Osteoblast (primary cell): ENCODE results near the gene SULT1A1. TPM values are rescaled to one million over a fixed set of nuclear protein-coding genes. Genes with fewer than 3 reads are reported as not detected.
"Not testable (repeated sequence)": the region's sequence is repeated elsewhere in the genome, so short reads cannot be mapped to it uniquely, and the experiment has no call there.

ENCODE experiments used
- DNase-seq: peaks from one replicate; pipeline ENCODE4 v3.0.0; 2011; ENCODE audit warnings: low spot score, mixed read lengths; ENCODE audit not compliant: insufficient read length; ENCODE audit errors: missing footprints
- H2AFZ ChIP-seq: 2 replicates; pipeline ENCODE4 v1.6.0; 2011; ENCODE audit warnings: mild to moderate bottlenecking, low read length
- H3K27ac ChIP-seq: 2 replicates; pipeline ENCODE4 v1.5.1; 2011; ENCODE audit warnings: mild to moderate bottlenecking, low read depth, low read length, moderate library complexity
- H3K27me3 ChIP-seq: 2 replicates; pipeline ENCODE4 v1.6.0; 2012; ENCODE audit warnings: mild to moderate bottlenecking, control low read depth, inconsistent platforms, low read length, moderate library complexity; ENCODE audit not compliant: insufficient read depth
- H3K36me3 ChIP-seq: 2 replicates; pipeline ENCODE4 v1.5.1; 2011; ENCODE audit warnings: mild to moderate bottlenecking, low read length, control low read depth, moderate library complexity; ENCODE audit not compliant: insufficient read depth
- H3K4me1 ChIP-seq: 2 replicates; pipeline ENCODE4 v1.5.1; 2011; ENCODE audit warnings: mild to moderate bottlenecking, low read length, control low read depth, moderate library complexity; ENCODE audit not compliant: insufficient read depth
- H3K4me2 ChIP-seq: 2 replicates; pipeline ENCODE4 v1.6.0; 2011; ENCODE audit warnings: mild to moderate bottlenecking, low read length; ENCODE audit not compliant: insufficient read depth
- H3K4me3 ChIP-seq: fragments of 200-600 bp; sonication (generic); 3 replicates; pipeline ENCODE4 v1.5.1; 2012; ENCODE audit warnings: mild to moderate bottlenecking, low read length, inconsistent platforms; ENCODE audit not compliant: insufficient read depth
- H3K79me2 ChIP-seq: 2 replicates; pipeline ENCODE4 v1.6.0; 2012; ENCODE audit warnings: mild to moderate bottlenecking, low read length, control low read depth, inconsistent platforms; ENCODE audit not compliant: insufficient read depth
- H3K9me3 ChIP-seq: 2 replicates; pipeline ENCODE4 v1.5.1; 2011; ENCODE audit warnings: low read depth, low read length, control low read depth
- H4K20me1 ChIP-seq: 2 replicates; pipeline ENCODE4 v1.6.0; 2012; ENCODE audit warnings: mild to moderate bottlenecking, low read length, control low read depth; ENCODE audit not compliant: insufficient read depth
- CTCF ChIP-seq: IDR thresholded peaks from 2 replicates; pipeline ENCODE4 v1.5.1; 2011; ENCODE audit warnings: mild to moderate bottlenecking, low read depth, low read length, moderate library complexity; ENCODE audit errors: extremely low read depth
- total RNA-seq: library from RNA; depleted of rRNA; stranded (reverse); fragments of >200 nt; gene quantifications from 2 replicates; pipeline ENCODE4 v1.2.3, GENCODE V29; 2012

Gene SULT1A1
- total RNA-seq, 1 donor: 2.9 TPM

- no peak for DNase-seq
- Histone ChIP-seq H3K4me3 (no peak overlapping the region), H3K27me3 (no peaks in the 10 kb centered on the region)
Observed at GRCh38 chr16:28616636-28617035, 6.8 kb upstream of the SULT1A1 start.

GRCh38 chr16:28616224-28616577 lies 6.4 kb upstream of the SULT1A1 start:
- not testable (repeated sequence) for H3K79me2 ChIP-seq, H3K27me3 ChIP-seq, DNase-seq, H3K27ac ChIP-seq, H2AFZ ChIP-seq, H3K4me2 ChIP-seq, H3K9me3 ChIP-seq, H3K36me3 ChIP-seq, H4K20me1 ChIP-seq, H3K4me3 ChIP-seq, H3K4me1 ChIP-seq

More at GRCh38 chr16:28616636-28617035, 6.8 kb upstream of the SULT1A1 start:
- H3K4me2 ChIP-seq: no peak overlapping the region
- H3K79me2 ChIP-seq: no peaks in the 10 kb centered on the region
- TF ChIP-seq CTCF: no peak
- H3K36me3 ChIP-seq: no peaks in the 10 kb centered on the region
- H3K4me1 ChIP-seq: no peaks in the 10 kb centered on the region
- H4K20me1 ChIP-seq: no peaks in the 10 kb centered on the region
- H3K27ac ChIP-seq: no peak overlapping the region
- no peaks in the 10 kb centered on the region for H3K9me3 ChIP-seq
- no peak overlapping the region for H2AFZ ChIP-seq

DNA sequence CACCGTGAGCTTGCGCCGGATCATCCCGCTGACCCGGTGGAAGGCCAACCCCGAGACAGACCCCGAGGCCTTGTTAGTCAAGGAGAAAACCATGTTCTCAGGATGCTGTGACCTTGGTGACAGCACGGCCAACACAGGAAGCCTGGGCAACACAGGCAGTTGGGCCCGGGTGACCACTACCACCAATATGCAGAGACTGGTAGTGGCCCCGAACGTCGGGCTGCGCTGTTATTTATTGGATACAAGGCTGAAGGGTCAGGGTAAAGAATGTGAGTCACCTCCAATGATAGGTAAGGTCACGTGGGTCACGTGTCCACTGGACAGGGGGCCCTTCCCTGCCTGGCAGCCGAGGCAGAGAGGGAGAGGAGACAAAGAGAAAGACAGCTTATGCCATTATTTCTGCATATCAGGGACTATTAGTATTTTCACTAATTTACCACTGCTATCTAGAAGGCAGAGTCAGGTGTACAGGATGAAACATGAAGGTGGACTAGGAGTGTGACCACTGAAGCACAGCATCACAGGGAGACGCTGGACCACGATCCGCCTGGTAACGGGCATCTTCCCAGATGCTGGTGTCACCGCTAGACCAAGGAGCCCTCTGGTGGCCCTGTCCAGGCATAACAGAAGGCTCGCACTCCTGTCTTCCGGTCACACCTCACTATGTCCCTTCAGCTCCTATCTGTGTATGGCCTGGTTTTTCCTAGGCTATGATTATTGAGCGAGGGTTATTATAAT lies 5.8 kb upstream of the SULT1A1 start:
- not testable (repeated sequence) for H4K20me1 ChIP-seq, DNase-seq, H3K36me3 ChIP-seq

GRCh38 chr16:28614561-28614960 lies 4.7 kb upstream of the SULT1A1 start:
- H3K4me3 ChIP-seq, H2AFZ ChIP-seq, H3K4me1 ChIP-seq, DNase-seq, H3K36me3 ChIP-seq, H4K20me1 ChIP-seq, H3K27me3 ChIP-seq, H3K9me3 ChIP-seq, H3K27ac ChIP-seq, H3K4me2 ChIP-seq, H3K79me2 ChIP-seq: not testable (repeated sequence)

More for the DNA sequence above, 5.8 kb upstream of the SULT1A1 start:
- TF ChIP-seq CTCF: peak; percentile 47
- not testable (repeated sequence) for H3K9me3 ChIP-seq, H3K4me1 ChIP-seq, H3K4me3 ChIP-seq, H3K27me3 ChIP-seq, H3K27ac ChIP-seq, H3K79me2 ChIP-seq, H2AFZ ChIP-seq, H3K4me2 ChIP-seq

DNA sequence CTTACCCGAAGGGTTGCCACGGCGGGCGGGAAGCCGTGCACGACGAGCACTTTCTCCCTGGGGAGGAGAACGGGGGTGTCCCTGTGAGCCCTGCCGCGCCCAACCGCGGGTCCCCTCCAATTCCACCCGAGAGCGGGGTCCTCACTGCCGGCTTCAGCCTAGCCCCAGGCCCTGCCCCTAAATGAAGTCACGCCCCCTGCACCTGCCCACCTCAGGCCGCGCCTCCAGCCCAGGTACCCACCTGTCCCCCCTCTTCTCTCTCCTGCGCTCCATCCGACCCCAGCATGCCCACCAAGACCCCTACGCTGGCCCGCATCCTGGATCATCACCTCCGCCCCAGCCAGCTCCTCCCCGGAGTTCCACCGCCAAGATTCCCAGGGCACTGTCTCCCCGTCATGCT lies 4.1 kb upstream of the SULT1A1 start:
- H3K4me3 ChIP-seq, H3K27me3 ChIP-seq, H4K20me1 ChIP-seq, H3K79me2 ChIP-seq, H3K27ac ChIP-seq, H3K36me3 ChIP-seq, H3K4me1 ChIP-seq, H3K9me3 ChIP-seq, H2AFZ ChIP-seq, H3K4me2 ChIP-seq, DNase-seq: not testable (repeated sequence)

DNA sequence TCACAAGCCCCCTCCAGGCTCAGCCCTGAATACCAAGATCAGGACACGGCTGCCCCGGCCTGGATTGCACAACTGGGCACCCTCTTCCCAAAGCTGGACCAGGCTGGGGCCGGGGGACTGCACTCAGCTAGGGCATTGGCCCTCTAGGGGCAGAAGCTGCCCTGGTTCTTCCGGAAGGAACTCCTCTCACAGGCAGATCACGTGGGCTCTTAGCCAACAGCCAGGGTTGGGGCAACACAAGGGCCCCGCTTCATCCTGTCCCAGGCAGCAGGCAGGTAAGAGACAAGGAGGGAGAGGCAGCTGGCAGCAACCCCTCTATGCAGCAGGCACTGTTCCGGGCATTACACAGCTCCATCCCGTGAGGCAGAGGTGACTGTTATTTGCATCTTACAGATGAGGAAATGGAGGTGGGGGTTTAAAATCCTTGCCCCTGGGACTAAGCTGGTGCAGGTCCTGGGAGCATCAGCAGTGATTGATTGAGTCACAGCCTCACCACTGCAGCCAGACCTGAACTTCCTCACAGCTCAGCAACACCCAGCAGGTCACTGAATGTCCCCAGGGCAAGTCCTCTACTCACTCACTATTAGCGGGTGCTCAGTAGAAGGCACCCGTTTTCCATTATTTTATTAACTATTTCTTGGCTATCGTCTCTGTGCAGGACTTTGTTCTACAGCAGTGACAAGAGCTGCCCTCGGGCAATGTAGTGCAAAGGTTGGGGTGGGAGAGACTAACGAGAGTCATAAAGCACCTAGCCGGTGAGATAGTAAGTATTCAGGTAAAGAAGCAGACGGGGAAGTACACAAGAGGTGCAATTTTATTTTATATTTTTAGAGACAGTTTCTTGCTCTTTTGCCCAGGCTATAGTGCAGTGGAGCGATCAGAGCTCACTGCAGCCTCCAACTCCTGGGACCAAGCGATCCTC lies 2.8 kb upstream of the SULT1A1 start:
- not testable (repeated sequence) for H3K79me2 ChIP-seq, H3K4me1 ChIP-seq, H3K4me3 ChIP-seq, H3K27me3 ChIP-seq, DNase-seq, H2AFZ ChIP-seq, H4K20me1 ChIP-seq, H3K4me2 ChIP-seq, H3K36me3 ChIP-seq, H3K27ac ChIP-seq, H3K9me3 ChIP-seq
